Spinal cord (tissue), 10 donors: ENCODE results near the gene HRK. TPM values are rescaled to one million over a fixed set of nuclear protein-coding genes. Genes with fewer than 3 reads are reported as not detected.

Source experiments
- DNase-seq, 6 donors: peaks; one replicate each; pipeline versions ENCODE4 v3.0.0 to v3.0.0-alpha.2; 2013 to 2015; ENCODE audit warnings: low spot score in 6 of 6, low read depth in 4 of 6
- H3K27ac ChIP-seq: one replicate; pipeline ENCODE4 v1.5.1; 2013; ENCODE audit warnings: low read depth, low read length, control low read depth
- H3K27me3 ChIP-seq: one replicate; pipeline ENCODE4 v1.6.1; 2013; ENCODE audit warnings: low read length; ENCODE audit not compliant: control insufficient read depth, insufficient read depth
- H3K36me3 ChIP-seq: one replicate; pipeline ENCODE4 v1.6.1; 2013; ENCODE audit warnings: low read length; ENCODE audit not compliant: control insufficient read depth, insufficient read depth
- H3K4me1 ChIP-seq: one replicate; pipeline ENCODE4 v1.6.1; 2013; ENCODE audit warnings: low read length; ENCODE audit not compliant: control insufficient read depth, insufficient read depth
- H3K4me3 ChIP-seq: one replicate; pipeline ENCODE4 v1.5.1; 2013; ENCODE audit warnings: low read depth, low read length, control low read depth
- H3K9me3 ChIP-seq: one replicate; pipeline ENCODE4 v1.6.1; 2013; ENCODE audit warnings: low read length; ENCODE audit not compliant: control insufficient read depth, insufficient read depth
- WGBS: methylation state at CpG from one replicate; pipeline ENCODE4 v1.1.5; 2013; ENCODE audit warnings: missing lambda C conversion rate; ENCODE audit not compliant: insufficient coverage; 5-methylcytosine and 5-hydroxymethylcytosine counted together
- polyA plus RNA-seq, 2 donors: library from polyadenylated mRNA; unstranded; fragments of 120-200 nt; gene quantifications; one replicate each; pipeline ENCODE4 v1.2.1, GENCODE V29; 2013; ENCODE audit not compliant: insufficient read length in 2 of 2
- total RNA-seq, 2 donors: library from RNA; depleted of rRNA in 1 of 2; stranded (reverse); fragments of 120-200 nt in 1 of 2; fragments of >200 nt in 1 of 2; gene quantifications; one replicate each; pipeline versions ENCODE4 v1.2.3 to v1.2.4, GENCODE V29; 2013 to 2014
- donor health status: healthy.

HRK gene
- total and polyA plus RNA-seq, 4 donors = 2.5 to 4.2 (median 2.9) TPM

DNA sequence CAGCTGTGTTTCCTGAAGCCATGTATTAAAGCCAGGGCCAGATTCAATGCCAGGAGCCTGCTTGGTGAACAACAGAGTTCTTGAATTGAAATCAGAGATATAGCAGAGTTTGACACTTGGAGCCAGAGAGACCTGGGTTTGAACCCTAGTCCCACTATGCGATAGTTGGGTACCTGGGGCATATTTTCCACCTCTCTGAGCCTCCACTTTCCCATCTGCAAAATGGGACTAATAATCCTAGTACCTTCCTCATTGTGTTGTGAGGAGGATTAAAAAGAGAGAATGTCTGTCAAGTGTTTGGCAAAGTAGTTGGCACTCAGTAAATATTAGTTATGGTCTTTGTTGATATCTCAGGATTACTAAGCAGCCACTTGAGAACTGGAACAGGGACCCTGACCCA, 6.0 kb upstream of the HRK start:
- H3K36me3 ChIP-seq = no peaks in the 10 kb centered on the region
- H3K4me1 ChIP-seq = peaks cover 5% of the 10 kb centered on the region
- peaks cover 16% of the 10 kb centered on the region for H3K27me3 ChIP-seq
- no peak for DNase-seq
- H3K27ac ChIP-seq = no peak overlapping the region
- no peaks in the 10 kb centered on the region for H3K9me3 ChIP-seq
- no peak overlapping the region for H3K4me3 ChIP-seq
- WGBS = no CpG with 5 or more reads among the region's 1 CpG

DNA sequence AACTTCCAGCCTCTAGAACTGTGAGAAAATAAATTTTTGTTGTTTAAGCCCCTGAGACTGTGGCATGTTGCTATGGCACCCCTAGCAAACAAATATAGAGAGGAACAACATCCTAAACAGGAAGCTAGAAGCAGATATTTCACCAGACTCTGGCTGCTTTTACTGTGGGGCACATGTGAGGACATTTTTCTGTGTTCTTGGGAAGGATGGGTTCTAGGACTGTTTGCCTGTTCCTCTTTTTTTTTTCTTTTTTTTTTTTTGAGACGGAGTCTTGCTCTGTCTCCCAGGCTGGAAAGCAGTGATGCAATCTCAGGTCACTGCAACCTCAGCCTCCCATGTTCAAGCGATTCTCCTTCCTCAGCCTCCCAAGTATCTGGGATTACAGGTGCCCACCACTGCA, 4.2 kb upstream of the HRK start:
- DNase-seq = no peak
- WGBS = 100% methylated on average over 1 of the region's 2 CpGs
- Histone ChIP-seq H3K27me3 (peaks cover 28% of the 10 kb centered on the region), H3K9me3 (no peaks in the 10 kb centered on the region), H3K4me1 (peaks cover 17% of the 10 kb centered on the region), H3K36me3 (no peaks in the 10 kb centered on the region), H3K4me3 (no peak overlapping the region), H3K27ac (no peak overlapping the region)

DNA sequence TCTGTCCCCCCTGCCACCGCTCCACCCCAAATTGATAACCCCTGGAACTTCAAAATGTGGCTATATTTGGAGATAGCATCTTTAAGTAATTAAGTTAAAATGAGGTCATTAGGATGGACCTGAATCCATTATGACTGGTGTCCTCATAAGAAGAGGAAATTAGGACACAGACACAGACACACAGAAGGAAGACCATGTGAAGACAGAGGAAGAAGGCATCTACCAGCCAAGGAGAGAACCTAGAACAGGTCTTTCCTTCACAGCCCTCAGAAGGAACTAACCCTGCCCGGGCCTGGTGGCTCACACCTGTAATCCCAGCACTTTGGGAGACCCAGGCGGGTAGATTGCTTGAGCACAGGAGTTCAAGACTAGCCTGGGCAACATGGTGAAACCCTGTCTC, 3.6 kb upstream of the HRK start:
- Histone ChIP-seq H3K27me3 (peaks cover 34% of the 10 kb centered on the region), H3K4me3 (no peak overlapping the region), H3K9me3 (no peaks in the 10 kb centered on the region)

DNA sequence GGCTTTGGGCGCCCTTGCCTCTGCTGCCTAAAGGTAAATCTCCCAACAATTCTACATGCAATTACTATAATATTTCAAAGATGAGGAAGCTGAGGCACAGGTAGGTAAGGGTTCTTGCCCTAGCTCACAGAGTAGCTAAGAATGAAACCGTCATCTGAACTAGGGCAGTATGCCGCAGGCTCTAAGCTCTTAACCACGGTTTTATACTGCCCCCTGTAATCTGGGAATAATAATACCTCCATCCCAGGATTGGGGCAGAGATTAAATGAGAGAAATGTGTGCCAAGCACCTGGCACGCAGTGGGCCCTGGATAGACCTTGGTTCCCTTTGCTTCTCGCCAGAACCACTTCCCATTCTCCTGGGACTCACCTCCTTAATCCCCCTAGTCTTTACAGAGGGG, 1.5 kb upstream of the HRK start:
- Histone ChIP-seq H3K4me3 (no peak overlapping the region), H3K27ac (no peak overlapping the region), H3K27me3 (peaks cover 54% of the 10 kb centered on the region), H3K9me3 (no peaks in the 10 kb centered on the region), H3K36me3 (no peaks in the 10 kb centered on the region), H3K4me1 (peaks cover 40% of the 10 kb centered on the region)
- 60% methylated on average over 1 of the region's 6 CpGs for WGBS
- DNase-seq = peak in 2 of 6 donors; percentile 58 to 74

More for the DNA sequence above, 3.6 kb upstream of the HRK start:
- Histone ChIP-seq H3K36me3 (no peaks in the 10 kb centered on the region), H3K27ac (no peak overlapping the region), H3K4me1 (peaks cover 24% of the 10 kb centered on the region)
- WGBS = 100% methylated on average over 1 of the region's 3 CpGs
- DNase-seq = no peak

DNA sequence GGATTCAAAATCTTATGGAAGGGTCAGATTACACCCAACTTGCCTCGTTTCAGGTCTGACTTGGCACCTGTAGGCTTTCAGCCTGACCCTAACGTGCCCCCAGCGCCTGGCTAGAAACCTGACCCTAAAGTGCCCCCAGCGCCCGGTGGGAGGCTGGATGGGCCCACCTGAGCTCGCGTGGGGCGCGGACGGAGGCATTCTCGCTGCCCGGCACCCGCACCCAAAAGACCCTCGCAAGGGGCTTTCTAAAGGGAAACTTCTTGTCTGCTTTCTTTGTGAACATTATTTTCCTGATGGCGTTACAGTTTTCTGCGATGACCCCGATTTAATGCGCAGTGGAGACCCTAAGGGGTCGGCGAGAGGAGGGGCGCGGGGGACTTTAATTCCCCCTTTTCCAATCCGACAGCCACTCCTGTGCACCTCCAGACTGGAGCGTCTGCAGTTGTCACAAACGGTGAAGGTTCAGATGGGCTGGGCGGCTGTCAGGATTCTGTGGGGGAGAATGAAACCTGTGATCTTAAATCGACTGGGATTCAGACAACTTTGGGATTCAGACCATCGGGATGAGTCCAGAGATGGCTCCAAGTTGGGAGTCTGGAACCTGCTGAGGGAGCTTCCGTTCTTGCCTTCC, 751 bp upstream of the HRK start:
- DNase-seq = no peak
- H3K27ac ChIP-seq = no peak overlapping the region

DNA sequence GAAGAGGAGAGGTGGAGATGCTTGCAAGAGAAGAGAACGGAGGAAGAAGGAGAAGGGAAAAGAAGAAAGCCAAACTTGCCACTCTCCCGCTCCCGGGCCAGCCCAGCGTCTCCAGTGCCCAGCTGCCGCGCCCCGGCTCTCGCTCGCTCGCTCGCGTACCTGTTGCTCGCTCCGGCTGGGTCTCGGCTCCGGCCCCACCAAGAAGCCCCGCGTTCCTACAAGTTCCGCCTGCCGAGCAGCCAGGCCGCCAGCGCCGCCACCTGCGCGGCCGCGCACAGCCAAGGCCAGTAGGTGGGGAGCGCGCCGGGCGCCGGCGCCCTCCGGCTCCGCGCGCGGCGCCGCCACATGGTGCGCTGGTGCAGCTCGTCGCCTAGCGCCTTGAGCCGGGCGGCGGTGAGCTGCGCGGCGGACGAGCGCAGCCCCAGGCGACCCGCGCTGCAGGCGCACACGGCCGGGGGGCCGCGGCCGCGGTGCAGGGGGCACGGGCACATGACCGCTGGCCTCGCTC, 370 bp downstream of the HRK start:
- H3K27me3 ChIP-seq = peaks cover 65% of the 10 kb centered on the region
- no peak overlapping the region for H3K27ac ChIP-seq
- peak in 2 of 6 donors; percentile 70 to 72 for DNase-seq
- H3K4me1 ChIP-seq = peaks cover 50% of the 10 kb centered on the region
- WGBS = under 1% methylated on average over 65 of the region's 65 CpGs
- H3K9me3 ChIP-seq = no peaks in the 10 kb centered on the region
- H3K36me3 ChIP-seq = no peaks in the 10 kb centered on the region
- peak overlapping the region; percentile 18 for H3K4me3 ChIP-seq

More for the DNA sequence above, 751 bp upstream of the HRK start:
- Histone ChIP-seq H3K9me3 (no peaks in the 10 kb centered on the region), H3K36me3 (no peaks in the 10 kb centered on the region), H3K27me3 (peaks cover 60% of the 10 kb centered on the region), H3K4me1 (peaks cover 40% of the 10 kb centered on the region), H3K4me3 (no peak overlapping the region)
- 4% methylated on average over 29 of the region's 29 CpGs for WGBS

DNA sequence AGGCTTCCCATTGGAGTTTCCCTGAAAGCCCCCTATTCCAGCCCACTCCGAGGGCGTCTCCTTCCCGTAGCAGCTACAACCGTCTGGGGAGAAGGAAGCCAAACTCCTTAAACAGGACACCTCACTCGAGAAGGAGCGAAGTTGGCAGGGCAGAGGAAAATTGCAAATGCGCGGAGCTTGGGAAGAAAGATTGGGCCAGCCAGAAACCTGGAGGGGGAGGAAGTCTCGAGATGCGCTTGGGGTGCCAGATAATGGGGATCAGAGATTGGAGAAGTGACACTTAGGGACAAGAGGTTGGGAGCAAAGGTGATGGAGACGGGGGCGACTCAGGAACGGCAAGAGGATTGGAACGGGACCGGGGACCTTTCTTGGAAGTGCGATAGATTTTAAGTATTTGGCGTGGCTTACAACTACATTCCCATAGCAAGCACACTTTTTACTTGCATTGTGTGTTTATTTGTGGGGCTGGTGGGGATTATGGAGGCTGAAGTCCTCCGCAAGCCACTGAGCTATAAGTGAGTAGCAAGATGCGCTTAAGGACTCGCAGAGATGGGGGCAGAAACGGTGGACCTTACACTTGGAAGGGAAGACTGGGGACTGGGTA, 926 bp downstream of the HRK start:
- DNase-seq = peak in 1 of 6 donors; percentile 19
- Histone ChIP-seq H3K4me1 (peaks cover 50% of the 10 kb centered on the region), H3K27ac (no peak overlapping the region), H3K4me3 (peak overlapping the region; percentile 18), H3K9me3 (no peaks in the 10 kb centered on the region), H3K36me3 (no peaks in the 10 kb centered on the region), H3K27me3 (peaks cover 67% of the 10 kb centered on the region)
- 2% methylated on average over 14 of the region's 21 CpGs for WGBS

DNA sequence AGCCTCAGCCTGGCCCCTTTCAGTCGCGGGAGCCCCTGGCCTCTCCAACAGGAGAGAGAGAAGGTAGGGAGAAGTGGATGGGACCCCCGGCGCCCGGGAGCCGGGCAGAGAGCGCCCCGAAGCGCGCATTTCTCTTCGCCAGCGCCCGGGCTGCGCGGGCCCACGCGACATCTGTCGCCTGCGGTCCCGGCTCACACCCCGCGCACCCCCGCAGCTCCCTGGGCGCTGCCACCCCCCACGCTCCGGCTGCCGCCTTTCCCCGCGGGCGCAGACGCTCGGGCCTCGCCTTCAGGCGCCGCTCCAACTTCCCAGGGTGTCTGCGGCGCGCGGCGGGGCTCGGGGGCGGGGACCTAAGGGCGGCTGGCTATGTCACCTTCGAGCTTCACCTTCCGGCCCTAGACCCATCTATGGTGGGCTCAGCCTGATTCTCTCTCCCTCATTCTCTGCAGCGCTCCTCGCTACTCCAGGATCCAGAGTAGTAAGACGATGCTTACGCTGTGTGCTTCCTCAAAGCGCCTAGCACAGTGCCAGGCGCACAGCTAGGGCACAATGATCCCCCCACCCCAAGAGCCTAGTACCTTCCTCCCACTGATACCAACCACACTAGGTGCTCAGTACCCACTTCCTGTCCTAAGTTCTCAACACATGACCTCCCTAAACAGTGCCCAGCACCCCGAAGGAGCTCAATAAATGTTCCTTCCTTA, 1.6 kb downstream of the HRK start:
- H3K36me3 ChIP-seq = no peaks in the 10 kb centered on the region
- WGBS = 1% methylated on average over 52 of the region's 52 CpGs
- peak overlapping the region; percentile 26 for H3K4me3 ChIP-seq
- H3K4me1 ChIP-seq = peaks cover 50% of the 10 kb centered on the region
- H3K27ac ChIP-seq = no peak overlapping the region
- H3K9me3 ChIP-seq = no peaks in the 10 kb centered on the region
- peaks cover 67% of the 10 kb centered on the region for H3K27me3 ChIP-seq
- DNase-seq = peak in 1 of 6 donors; percentile 36

DNA sequence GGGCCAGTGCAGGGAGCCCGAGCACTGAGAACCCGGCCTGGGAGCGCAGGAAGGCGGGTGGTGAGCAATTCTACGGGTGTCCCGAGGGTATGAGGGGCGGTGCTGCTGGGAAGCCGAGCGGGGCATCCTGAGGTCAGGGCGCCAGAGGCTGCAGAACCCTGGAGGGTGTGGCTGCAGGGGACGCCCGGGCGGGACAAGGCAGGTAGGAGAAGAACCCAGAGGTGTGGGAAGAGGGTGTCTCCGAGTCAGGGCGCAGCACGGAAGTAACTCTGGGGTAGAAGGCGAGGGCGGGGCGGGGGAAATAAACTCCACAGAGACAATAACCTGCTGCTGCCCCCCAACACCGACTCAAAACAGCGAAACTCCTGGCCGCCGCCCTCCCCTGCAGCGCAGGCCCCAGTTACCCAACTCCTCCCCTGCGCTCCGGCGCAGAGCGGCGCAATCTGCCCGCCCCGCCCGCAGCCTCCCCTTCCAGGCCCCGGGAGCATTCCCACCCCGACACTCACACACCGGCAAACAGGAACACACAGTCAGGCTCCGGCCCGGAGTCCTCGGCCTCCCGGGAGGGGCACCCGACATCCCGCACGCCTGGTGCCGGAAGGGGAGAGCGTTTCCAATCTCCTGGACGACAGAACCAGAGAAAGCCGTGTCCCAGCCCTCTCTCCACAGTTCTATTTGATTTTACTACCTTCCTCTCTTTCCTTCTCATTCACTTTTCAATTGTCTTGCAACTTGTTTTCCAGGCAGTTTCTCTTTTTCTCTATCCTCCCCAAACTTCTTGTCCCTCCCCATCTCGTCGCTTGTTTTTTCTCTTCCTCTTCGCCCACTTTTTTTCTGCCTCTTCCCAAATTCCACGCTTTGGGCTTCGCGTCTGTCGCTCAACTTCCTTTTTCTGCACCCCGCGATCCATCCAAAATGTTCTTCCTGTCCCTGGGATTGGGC, 2.4 kb downstream of the HRK start:
- no peak overlapping the region for H3K27ac ChIP-seq
- H3K36me3 ChIP-seq = no peaks in the 10 kb centered on the region
- H3K27me3 ChIP-seq = peaks cover 69% of the 10 kb centered on the region
- peaks cover 50% of the 10 kb centered on the region for H3K4me1 ChIP-seq
- peak in 1 of 6 donors; percentile 12 for DNase-seq
- H3K9me3 ChIP-seq = no peaks in the 10 kb centered on the region
- 3% methylated on average over 43 of the region's 55 CpGs for WGBS
- peak overlapping the region; percentile 26 for H3K4me3 ChIP-seq
